Measurements from ENCODE around the gene BICDL1.

The BICDL1 gene

GRCh38 chr12:120090626-120091295, 101.7 kb downstream of the BICDL1 start:
- Mint-ChIP-seq H3K36me3 (ENCODE audit: low read depth) (peaks cover 22% of the 10 kb centered on the region), H3K27me3 (ENCODE audit: low read depth) (no peaks in the 10 kb centered on the region), H3K9me3 (no peaks in the 10 kb centered on the region), H3K27ac (no peak overlapping the region), H3K4me1 (ENCODE audit: low read depth) (peaks cover 21% of the 10 kb centered on the region), H3K4me3 (no peak overlapping the region)

GRCh38 chr12:120091371-120092090, 102.5 kb downstream of the BICDL1 start:
- Mint-ChIP-seq H3K27me3 (ENCODE audit: low read depth) (no peaks in the 10 kb centered on the region), H3K4me1 (ENCODE audit: low read depth) (peaks cover 17% of the 10 kb centered on the region), H3K9me3 (no peaks in the 10 kb centered on the region), H3K4me3 (no peak overlapping the region), H3K27ac (no peak overlapping the region), H3K36me3 (ENCODE audit: low read depth) (peaks cover 21% of the 10 kb centered on the region)

DNA sequence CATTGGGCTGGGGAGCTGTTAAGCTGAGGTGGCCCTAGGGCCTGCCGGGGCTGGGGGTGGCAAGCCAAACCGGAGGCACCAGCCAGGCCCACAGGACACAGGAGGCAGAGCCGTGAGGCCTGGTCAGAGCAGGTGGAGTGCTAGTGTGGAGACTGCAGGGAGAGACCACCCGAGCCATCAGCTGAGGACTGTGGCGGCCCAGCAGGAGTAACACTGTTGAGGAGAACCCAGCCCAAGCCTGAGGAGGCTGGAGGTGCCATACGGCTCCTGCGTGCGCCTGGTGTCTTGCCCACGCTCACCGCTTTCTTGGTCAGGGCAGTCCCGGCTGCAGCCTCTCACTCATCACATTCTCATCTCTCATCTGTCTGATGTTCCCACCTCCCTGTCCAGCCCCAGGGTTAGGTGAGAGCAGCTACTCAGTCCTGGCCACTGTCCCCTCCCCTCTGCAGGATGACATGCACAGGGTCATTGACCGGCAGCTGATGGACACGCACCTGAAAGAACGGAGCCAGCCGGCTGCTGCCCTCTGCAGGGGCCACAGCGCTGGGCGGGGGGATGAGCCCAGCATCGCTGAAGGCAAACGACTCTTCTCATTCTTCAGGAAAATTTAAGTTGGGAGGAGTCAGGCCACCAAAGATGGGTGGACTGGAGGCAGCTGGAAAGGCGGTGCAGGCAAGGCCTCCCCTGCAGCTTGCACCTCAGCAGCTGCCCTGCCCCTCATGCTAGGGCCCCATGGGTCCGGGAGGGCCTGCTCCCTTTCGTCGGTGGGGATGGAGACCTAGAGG, 103.7 kb downstream of the BICDL1 start:
- peaks cover 18% of the 10 kb centered on the region for H3K36me3 Mint-ChIP-seq (ENCODE audit: low read depth)
- no peaks in the 10 kb centered on the region for H3K9me3 Mint-ChIP-seq
- H3K27ac Mint-ChIP-seq = no peak overlapping the region
- no peaks in the 10 kb centered on the region for H3K27me3 Mint-ChIP-seq (ENCODE audit: low read depth)
- no peak overlapping the region for H3K4me3 Mint-ChIP-seq
- H3K4me1 Mint-ChIP-seq (ENCODE audit: low read depth) = peaks cover 6% of the 10 kb centered on the region

DNA sequence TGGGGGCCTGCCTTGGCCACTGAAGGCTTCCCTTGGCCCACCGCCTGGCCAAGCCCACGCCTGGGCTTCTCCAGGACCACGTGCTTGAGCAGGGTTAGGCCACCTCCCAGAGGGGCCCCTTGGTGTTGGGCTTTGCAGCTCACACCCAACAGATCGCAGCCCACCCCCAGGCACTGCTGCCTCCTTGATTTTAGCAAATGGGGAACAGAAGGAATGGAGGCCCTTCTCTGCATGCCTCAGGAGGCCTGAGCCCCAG, 104.2 kb downstream of the BICDL1 start:
- peaks cover 5% of the 10 kb centered on the region for H3K4me1 Mint-ChIP-seq (ENCODE audit: low read depth)
- no peak overlapping the region for H3K4me3 Mint-ChIP-seq
- H3K27ac Mint-ChIP-seq = no peak overlapping the region
- no peaks in the 10 kb centered on the region for H3K9me3 Mint-ChIP-seq
- H3K36me3 Mint-ChIP-seq (ENCODE audit: low read depth) = peaks cover 22% of the 10 kb centered on the region
- H3K27me3 Mint-ChIP-seq (ENCODE audit: low read depth) = no peaks in the 10 kb centered on the region

- no peak overlapping the region for H3K4me3 Mint-ChIP-seq
- H3K4me1 Mint-ChIP-seq (ENCODE audit: low read depth) = peaks cover 5% of the 10 kb centered on the region
- peaks cover 23% of the 10 kb centered on the region for H3K36me3 Mint-ChIP-seq (ENCODE audit: low read depth)
- H3K27me3 Mint-ChIP-seq (ENCODE audit: low read depth) = no peaks in the 10 kb centered on the region
- no peaks in the 10 kb centered on the region for H3K9me3 Mint-ChIP-seq
- no peak overlapping the region for H3K27ac Mint-ChIP-seq
Measured at GRCh38 chr12:120093592-120094355, 104.7 kb downstream of the BICDL1 start.

GRCh38 chr12:120094485-120094884, 105.4 kb downstream of the BICDL1 start:
- peaks cover 20% of the 10 kb centered on the region for H3K36me3 Mint-ChIP-seq (ENCODE audit: low read depth)
- no peaks in the 10 kb centered on the region for H3K27me3 Mint-ChIP-seq (ENCODE audit: low read depth)
- no peak overlapping the region for H3K27ac Mint-ChIP-seq
- H3K4me3 Mint-ChIP-seq = no peak overlapping the region
- peaks cover 1% of the 10 kb centered on the region for H3K4me1 Mint-ChIP-seq (ENCODE audit: low read depth)
- no peaks in the 10 kb centered on the region for H3K9me3 Mint-ChIP-seq

DNA sequence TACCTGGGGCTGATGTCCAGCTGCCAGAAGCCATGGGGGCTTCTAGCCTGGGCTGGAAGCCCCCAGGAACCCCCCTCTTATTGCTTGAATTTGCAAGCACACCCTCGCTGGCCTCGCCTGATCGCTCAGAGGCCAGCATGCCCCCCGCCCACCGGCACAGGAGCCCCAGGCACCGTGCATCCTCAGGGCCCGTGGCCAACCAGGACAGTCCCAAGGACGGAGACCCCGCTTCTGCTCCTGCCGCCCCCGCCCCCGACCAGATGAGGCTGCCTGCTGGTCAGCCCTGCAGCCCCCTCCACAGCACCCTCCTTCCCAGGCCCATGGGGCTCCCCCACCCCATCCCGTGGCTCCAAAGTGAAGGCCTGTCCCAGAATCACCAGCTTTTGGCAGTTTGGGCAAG, 106.3 kb downstream of the BICDL1 start:
- Mint-ChIP-seq H3K27ac (no peak overlapping the region), H3K4me1 (ENCODE audit: low read depth) (peaks cover 4% of the 10 kb centered on the region), H3K27me3 (ENCODE audit: low read depth) (no peaks in the 10 kb centered on the region), H3K9me3 (no peaks in the 10 kb centered on the region), H3K4me3 (no peak overlapping the region), H3K36me3 (ENCODE audit: low read depth) (peaks cover 17% of the 10 kb centered on the region)

- Mint-ChIP-seq H3K27ac (no peak overlapping the region), H3K4me1 (ENCODE audit: low read depth) (peaks cover 4% of the 10 kb centered on the region), H3K4me3 (no peak overlapping the region), H3K9me3 (no peaks in the 10 kb centered on the region), H3K27me3 (ENCODE audit: low read depth) (no peaks in the 10 kb centered on the region), H3K36me3 (ENCODE audit: low read depth) (peaks cover 19% of the 10 kb centered on the region)
Measured at GRCh38 chr12:120095736-120096135, 106.7 kb downstream of the BICDL1 start.

DNA sequence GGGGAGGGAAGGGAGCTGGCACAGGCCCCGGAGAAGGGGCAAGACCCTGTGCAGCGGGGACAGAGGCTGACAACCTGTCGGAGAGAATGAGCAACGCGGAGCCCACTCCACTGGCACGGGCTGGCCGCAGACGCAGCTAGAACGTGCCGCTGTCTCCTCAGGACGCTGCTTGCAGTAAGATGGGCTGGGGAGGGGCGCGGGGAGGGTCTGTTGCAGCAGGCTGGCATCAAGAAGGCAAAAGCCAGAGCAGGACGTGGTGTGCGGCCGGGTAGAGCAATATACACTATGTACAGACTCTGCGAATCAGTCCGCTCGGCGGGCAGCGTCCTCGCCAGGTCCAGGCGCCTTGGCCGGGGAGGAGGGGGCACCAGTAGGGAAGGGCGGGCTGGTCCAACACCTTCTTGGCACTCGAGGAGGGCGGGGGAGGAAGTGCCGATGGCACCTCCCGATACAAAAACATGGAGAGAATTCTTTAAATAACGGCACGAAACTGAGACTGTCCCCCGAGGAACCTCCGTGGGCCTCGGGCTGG, 107.7 kb downstream of the BICDL1 start:
- Mint-ChIP-seq H3K27me3 (ENCODE audit: low read depth) (no peaks in the 10 kb centered on the region), H3K4me1 (ENCODE audit: low read depth) (peaks cover 7% of the 10 kb centered on the region), H3K4me3 (no peak overlapping the region), H3K27ac (peak overlapping the region; percentile 41), H3K9me3 (no peaks in the 10 kb centered on the region), H3K36me3 (ENCODE audit: low read depth) (peaks cover 14% of the 10 kb centered on the region)

DNA sequence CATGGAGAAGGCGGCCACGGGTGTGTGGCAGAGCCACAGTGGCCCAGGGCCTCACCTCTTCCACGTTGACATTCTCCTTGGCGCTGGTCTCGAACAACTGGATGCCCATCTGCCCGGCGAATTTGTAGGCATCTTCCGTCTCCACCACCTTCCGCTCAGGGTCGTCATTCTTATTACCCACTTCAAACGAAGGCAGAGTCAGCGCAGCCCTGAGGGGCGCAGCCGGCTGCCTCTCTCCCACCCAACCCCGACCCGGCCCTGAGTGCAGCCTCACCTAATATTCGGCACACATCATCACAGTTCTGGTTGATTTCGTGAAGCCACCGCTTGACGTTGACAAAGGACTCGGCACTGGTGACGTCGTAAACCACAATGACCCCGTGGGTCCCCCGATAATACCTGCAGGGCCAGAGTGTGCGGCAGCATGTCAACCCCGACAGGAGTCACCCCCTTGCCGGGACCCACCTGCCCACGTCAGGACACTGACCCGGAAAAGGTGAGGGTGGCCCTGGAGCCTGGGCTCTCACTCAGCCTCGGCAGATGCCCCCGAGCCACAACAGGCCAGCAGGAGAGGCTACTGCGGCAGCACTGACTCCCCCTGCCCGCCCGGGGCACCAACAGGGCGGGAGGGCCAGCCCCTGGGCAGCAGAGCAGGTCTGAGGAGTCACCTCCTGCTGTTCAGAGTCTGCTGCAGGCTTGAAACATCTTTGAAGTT, 109.9 kb downstream of the BICDL1 start:
- peaks cover 14% of the 10 kb centered on the region for H3K36me3 Mint-ChIP-seq (ENCODE audit: low read depth)
- H3K27ac Mint-ChIP-seq = no peak overlapping the region
- no peaks in the 10 kb centered on the region for H3K27me3 Mint-ChIP-seq (ENCODE audit: low read depth)

DNA sequence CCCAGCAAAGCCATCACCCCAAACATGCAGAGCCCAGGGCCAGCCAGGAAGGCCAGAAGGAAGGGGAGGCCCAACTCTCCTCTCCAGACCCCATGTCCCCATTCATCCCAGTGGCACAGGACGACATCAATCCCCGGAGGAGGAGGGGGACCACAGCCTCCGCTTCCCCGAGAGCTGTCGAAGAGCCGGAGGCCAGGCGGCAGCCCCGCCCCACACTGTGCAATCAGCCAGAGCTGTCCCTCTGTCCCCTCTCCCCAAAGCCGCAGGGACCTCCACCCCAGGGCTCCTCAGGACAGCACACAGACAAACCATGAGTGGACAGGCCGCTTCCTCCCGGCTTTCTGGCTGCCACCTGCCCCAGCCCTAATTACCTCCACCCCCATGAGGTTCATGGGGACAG, 110.7 kb downstream of the BICDL1 start:
- Mint-ChIP-seq H3K4me1 (ENCODE audit: low read depth) (peaks cover 8% of the 10 kb centered on the region), H3K27ac (peak overlapping the region; percentile 39), H3K4me3 (no peak overlapping the region), H3K9me3 (no peaks in the 10 kb centered on the region), H3K36me3 (ENCODE audit: low read depth) (peaks cover 16% of the 10 kb centered on the region), H3K27me3 (ENCODE audit: low read depth) (no peaks in the 10 kb centered on the region)

More for the DNA sequence above, 109.9 kb downstream of the BICDL1 start:
- no peaks in the 10 kb centered on the region for H3K9me3 Mint-ChIP-seq
- H3K4me3 Mint-ChIP-seq = no peak overlapping the region
- H3K4me1 Mint-ChIP-seq (ENCODE audit: low read depth) = peaks cover 9% of the 10 kb centered on the region

DNA sequence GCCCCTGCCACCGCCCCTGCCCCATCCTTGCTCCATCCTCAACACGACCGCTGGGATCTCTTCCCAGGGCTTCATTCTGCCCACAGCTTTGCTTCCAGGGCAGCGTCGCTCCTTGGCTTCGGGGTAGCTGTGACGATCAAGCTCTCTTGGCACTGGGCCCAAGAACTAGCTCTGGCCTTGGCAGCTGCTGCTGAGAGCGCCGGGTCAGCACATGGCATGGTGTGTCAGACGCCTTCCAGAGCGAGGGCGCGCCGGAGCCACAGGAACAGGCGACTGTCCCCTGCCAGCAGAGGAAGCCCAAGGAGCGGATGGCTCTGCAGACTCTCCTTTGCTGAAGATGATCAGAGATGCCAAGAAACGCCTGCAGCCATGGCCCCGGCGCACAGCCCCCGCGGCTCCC, 111.6 kb downstream of the BICDL1 start:
- Mint-ChIP-seq H3K9me3 (no peaks in the 10 kb centered on the region), H3K27me3 (ENCODE audit: low read depth) (no peaks in the 10 kb centered on the region), H3K4me1 (ENCODE audit: low read depth) (peaks cover 11% of the 10 kb centered on the region), H3K27ac (no peak overlapping the region), H3K36me3 (ENCODE audit: low read depth) (peaks cover 22% of the 10 kb centered on the region), H3K4me3 (no peak overlapping the region)

- no peak overlapping the region for H3K4me3 Mint-ChIP-seq
- no peaks in the 10 kb centered on the region for H3K9me3 Mint-ChIP-seq
- no peaks in the 10 kb centered on the region for H3K27me3 Mint-ChIP-seq (ENCODE audit: low read depth)
- peaks cover 15% of the 10 kb centered on the region for H3K4me1 Mint-ChIP-seq (ENCODE audit: low read depth)
- peak overlapping the region; percentile 69 for H3K27ac Mint-ChIP-seq
- H3K36me3 Mint-ChIP-seq (ENCODE audit: low read depth) = peaks cover 26% of the 10 kb centered on the region
Measured at GRCh38 chr12:120101182-120101581, 112.1 kb downstream of the BICDL1 start.

GRCh38 chr12:120101617-120102016, 112.6 kb downstream of the BICDL1 start:
- Mint-ChIP-seq H3K27ac (peak overlapping the region; percentile 69), H3K36me3 (ENCODE audit: low read depth) (peaks cover 27% of the 10 kb centered on the region), H3K27me3 (ENCODE audit: low read depth) (no peaks in the 10 kb centered on the region), H3K9me3 (no peaks in the 10 kb centered on the region), H3K4me1 (ENCODE audit: low read depth) (peaks cover 16% of the 10 kb centered on the region), H3K4me3 (no peak overlapping the region)
